IPS-18c (cell line): ENCODE data around the gene APC2.

Experiments
- H3K4me3 ChIP-seq: 2 replicates; pipeline ENCODE4 v1.7.0; 2013; ENCODE audit warnings: low read depth, mild to moderate bottlenecking, low read length, moderate library complexity; ENCODE audit not compliant: insufficient read depth
- H3K9me3 ChIP-seq: one replicate; pipeline ENCODE4 v1.6.1; 2013; ENCODE audit warnings: mild to moderate bottlenecking, low read length, moderate library complexity; ENCODE audit not compliant: control insufficient read depth, insufficient read depth

Gene APC2

DNA sequence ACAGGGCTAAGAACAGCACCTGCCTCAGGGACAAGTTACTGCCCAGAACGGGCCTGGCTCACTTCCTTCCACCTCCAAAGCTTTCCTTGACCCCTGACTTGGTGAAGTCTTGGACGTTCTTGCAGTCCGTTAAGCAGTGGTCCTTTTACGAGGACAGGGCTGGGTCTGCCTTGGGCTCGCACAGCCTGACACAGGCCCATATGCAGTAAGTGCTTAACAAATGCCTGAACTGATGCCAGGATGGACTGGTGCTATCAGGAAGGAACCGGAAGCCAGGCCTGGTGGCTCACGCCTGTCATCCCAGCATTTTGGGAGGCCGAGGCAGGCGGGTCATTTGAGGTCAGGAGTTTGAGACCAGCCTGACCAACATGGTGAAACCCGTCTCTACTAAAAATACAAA lies 72.1 kb downstream of the APC2 start:
- Histone ChIP-seq H3K9me3 (no peaks in the 10 kb centered on the region), H3K4me3 (no peak overlapping the region)

DNA sequence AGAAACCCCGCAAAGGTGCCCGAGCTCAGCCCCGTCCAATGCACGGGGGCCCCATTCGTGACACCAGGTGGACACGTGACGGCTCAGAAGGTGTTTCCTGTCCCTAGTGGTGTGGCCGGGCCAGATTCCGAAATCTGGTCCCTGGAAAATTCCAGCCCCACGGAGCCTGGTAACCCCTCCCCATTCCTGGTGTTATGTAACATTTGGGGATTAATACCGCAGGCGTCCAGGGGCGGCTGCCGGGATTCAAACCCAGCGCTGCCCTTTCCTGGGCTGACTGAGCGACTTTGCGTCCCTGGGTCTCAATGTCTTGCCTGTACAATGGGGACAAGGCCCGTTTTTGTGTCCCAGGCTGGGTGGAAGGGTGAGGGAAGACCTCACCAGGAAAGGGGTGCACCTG lies 72.9 kb downstream of the APC2 start:
- H3K9me3 ChIP-seq, result no peaks in the 10 kb centered on the region
- no peak overlapping the region for H3K4me3 ChIP-seq
